ENCODE data around the gene LOXL1. TPM values are rescaled to one million over a fixed set of nuclear protein-coding genes. Genes with fewer than 3 reads are reported as not detected.
A peak's percentile ranks its signal among the peaks of the same experiment; 100 is the strongest.

Gene LOXL1
- total and polyA plus RNA-seq, 9 of the 15 experiments (the other 6 are each of a cell fraction or from before 2014, with no cell fraction given): 0.14 TPM; not detected in 8

- Histone ChIP-seq H3K79me2 (ENCODE audit: control insufficient read depth, insufficient read depth, low read length) (no peaks in the 10 kb centered on the region), H3K4me2 (ENCODE audit: insufficient read depth, low read length) (no peak overlapping the region), H2AFZ (ENCODE audit: low read depth, low read length) (no peak overlapping the region), H3K9ac (ENCODE audit: insufficient read depth in 1 of 2, low read depth in 2 of 2, low read length in 2 of 2) (no peak overlapping the region; a peak in 1 of 4 replicates), H3K27ac (ENCODE audit: extremely low read depth, low read depth, low read length) (no peak overlapping the region), H3K9me1 (ENCODE audit: control insufficient read depth, insufficient read depth, low read length) (no peaks in the 10 kb centered on the region), H3K4me3 (no peak overlapping the region), H4K20me1 (replicated peaks; ENCODE audit: control insufficient read depth, insufficient read depth, low read length) (peaks cover 16% of the 10 kb centered on the region; the same call in 1 of the 2 replicates), H3K27me3 (ENCODE audit: control insufficient read depth in 2 of 2, insufficient read depth in 2 of 2, low read length in 2 of 2) (peaks cover 5 to 67% of the 10 kb centered on the region in 2 experiments; a peak in 4 of 5 replicates), H3K36me3 (ENCODE audit: control insufficient read depth, insufficient read depth, low read length) (no peaks in the 10 kb centered on the region), H3K4me1 (replicated peaks in 1 of 2; ENCODE audit: control insufficient read depth in 2 of 2, insufficient read depth in 2 of 2, low read length in 2 of 2) (peaks cover 0 to 23% of the 10 kb centered on the region in 2 experiments; a peak in 1 of 5 replicates), H3K9me3 (replicated peaks; ENCODE audit: control insufficient read depth, insufficient read depth, low read depth, low read length) (no peaks in the 10 kb centered on the region)
- DNase-seq (ENCODE audit: extremely low read depth in 1 of 4, low spot score in 3 of 4): no peak
- ATAC-seq: no peak
- FAIRE-seq: no peak
- ChIA-PET POLR2A (no interaction called here), CTCF (ENCODE audit: low intra/inter-chr PET ratio) (interaction anchor here (2.2 kb wide), 1 partner anchor 14 kb away, joined by 17 read pairs; no protein-coding TSS in a partner anchor)
- intact Hi-C loops (cut with micrococcal nuclease): loop anchor here (5.0 kb wide), 1 partner anchor 372 kb away; no protein-coding TSS in a partner anchor
- BruUV-seq (replicated peaks): no TSS peak
- no peak for TF ChIP-seq LEF1 (IDR thresholded peaks at IDR 0.05)
- TF ChIP-seq ZBED1 (IDR thresholded peaks at IDR 0.05): no peak
- no peak for TF ChIP-seq ZNF57 (CRISPR knock-in tag; IDR thresholded peaks at IDR 0.05)
- in situ Hi-C loops (cut with MboI): loop anchor here (10.0 to 25.0 kb wide), 2 partner anchors 374 to 1337 kb away; partner anchors contain the start of gene GOLGA6D
Observed at GRCh38 chr15:73950479-73950830, 24.2 kb downstream of the LOXL1 start.

- Histone ChIP-seq H4K20me1 (replicated peaks; ENCODE audit: control insufficient read depth, insufficient read depth, low read length) (peaks cover 19% of the 10 kb centered on the region; the same call in 1 of the 2 replicates), H3K27me3 (ENCODE audit: control insufficient read depth in 2 of 2, insufficient read depth in 2 of 2, low read length in 2 of 2) (peaks cover 5 to 69% of the 10 kb centered on the region in 2 experiments; a peak in 4 of 5 replicates), H3K27ac (ENCODE audit: extremely low read depth, low read depth, low read length) (no peak overlapping the region), H3K4me2 (ENCODE audit: insufficient read depth, low read length) (no peak overlapping the region), H3K36me3 (ENCODE audit: control insufficient read depth, insufficient read depth, low read length) (no peaks in the 10 kb centered on the region), H3K9ac (ENCODE audit: insufficient read depth in 1 of 2, low read depth in 2 of 2, low read length in 2 of 2) (peak overlapping the region in 1 of 2 experiments; percentile 24; a peak in 1 of 4 replicates), H3K9me1 (ENCODE audit: control insufficient read depth, insufficient read depth, low read length) (peaks cover 2% of the 10 kb centered on the region), H3K4me1 (replicated peaks in 1 of 2; ENCODE audit: control insufficient read depth in 2 of 2, insufficient read depth in 2 of 2, low read length in 2 of 2) (peaks cover 0 to 23% of the 10 kb centered on the region in 2 experiments; a peak in 1 of 5 replicates), H3K4me3 (no peak overlapping the region), H3K9me3 (replicated peaks; ENCODE audit: control insufficient read depth, insufficient read depth, low read depth, low read length) (no peaks in the 10 kb centered on the region), H2AFZ (ENCODE audit: low read depth, low read length) (no peak overlapping the region), H3K79me2 (ENCODE audit: control insufficient read depth, insufficient read depth, low read length) (no peaks in the 10 kb centered on the region)
- ChIA-PET POLR2A (interaction anchor here (0.5 kb wide), 1 partner anchor 104 kb away, joined by 3 read pairs; no protein-coding TSS in a partner anchor), CTCF (ENCODE audit: low intra/inter-chr PET ratio) (interaction anchor here (0.8 to 2.2 kb wide), 3 partner anchors 12 to 371 kb away, joined by 3 to 17 read pairs (median 6); no protein-coding TSS in a partner anchor)
- FAIRE-seq: peak; percentile 85
- in situ Hi-C loops (cut with MboI): loop anchor here (10.0 to 25.0 kb wide), 2 partner anchors 374 to 1336 kb away; partner anchors contain the start of gene GOLGA6D
- intact Hi-C loops (cut with micrococcal nuclease): loop anchor here (1.0 to 5.0 kb wide), 2 partner anchors 13 to 371 kb away; no protein-coding TSS in a partner anchor
- peak; percentile 81 to 89 (median 84) for DNase-seq (ENCODE audit: extremely low read depth in 1 of 4, low spot score in 3 of 4)
- WGBS (ENCODE audit: insufficient coverage, low coverage, missing lambda C conversion rate): under 1% methylated on average over 14 of the region's 15 CpGs
- ATAC-seq: peak; percentile 99
- no TSS peak for BruUV-seq (replicated peaks)
- TF ChIP-seq CBX3 (IDR thresholded peaks at IDR 0.05; ENCODE audit: borderline replicate concordance in 1 of 2, low read length in 2 of 2) (no peak), TRIM28 (IDR thresholded peaks at IDR 0.05) (no peak), GMEB1 (CRISPR knock-in tag; IDR thresholded peaks at IDR 0.05) (no peak), SIX5 (IDR thresholded peaks at IDR 0.05; ENCODE audit: borderline replicate concordance in 1 of 2, insufficient read depth in 1 of 2, low read depth in 1 of 2, low read length in 2 of 2) (no peak), ZNF263 (CRISPR knock-in tag; IDR thresholded peaks at IDR 0.05; ENCODE audit: borderline replicate concordance) (no peak), SFPQ (IDR thresholded peaks at IDR 0.05; ENCODE audit: low read depth, low read length) (no peak), GTF2F1 (IDR thresholded peaks at IDR 0.05; ENCODE audit: low read depth, low read length) (no peak), RFX5 (IDR thresholded peaks at IDR 0.05; ENCODE audit: low read depth, low read length) (no peak)
Observed at GRCh38 chr15:73950831-73951561, 24.7 kb downstream of the LOXL1 start.

Measured in K562 (cell line).